GM12878 (cell line): Measurements from ENCODE around the gene TBC1D10A. TPM values are rescaled to one million over a fixed set of nuclear protein-coding genes. Genes with fewer than 3 reads are reported as not detected.

Source experiments
- ATAC-seq: fragments of 200-7000 bp; cut with Tn5 transposase; 3 replicates; pipeline ENCODE4 v1.9.1; 2020; ENCODE audit warnings: mild to moderate bottlenecking, moderate library complexity
- BruUV-seq: library from RNA; stranded (reverse); fragments of 400-500 nt; replicated peaks from 2 replicates; lab custom pipeline; 2021; lab: Mats Ljungman, UMichigan
- CTCF ChIA-PET: fragments of 300-600 bp; sonication (Branson Sonifier 250); formaldehyde crosslinking; extraction: SDS; loops from one replicate; lab custom pipeline; 2021; ENCODE audit warnings: inconsistent platforms; lab: Yijun Ruan, JAX
- POLR2A ChIA-PET: fragments of 350-600 bp; formaldehyde crosslinking; extraction: SDS; loops from one replicate; lab custom pipeline; 2021; ENCODE audit warnings: inconsistent platforms; lab: Charles Lee
- RAD21 ChIA-PET: fragments of 300-600 bp; sonication (Branson Sonifier 250); formaldehyde crosslinking; loops from one replicate; lab custom pipeline; 2023; ENCODE audit warnings: antibody characterized with exemption; ENCODE audit not compliant: unreplicated experiment; lab: Charles Lee
- SMC1A ChIA-PET: fragments of 300-600 bp; sonication (Branson Sonifier 250); formaldehyde crosslinking; loops from one replicate; lab custom pipeline; 2023; ENCODE audit not compliant: unreplicated experiment, uncharacterized antibody; lab: Charles Lee
- DNase-seq: peaks from one replicate; pipeline ENCODE4 v3.0.0-alpha.2; 2011; ENCODE audit warnings: low read depth, low spot score
- FAIRE-seq: peaks from 3 replicates; lab custom pipeline; 2011; peaks lifted over from hg19 to GRCh38; lab: Jason Lieb, UNC
- H2AFZ ChIP-seq: 2 replicates; pipeline ENCODE4 v1.6.0; 2011; ENCODE audit warnings: low read depth, low read length, control low read depth; ENCODE audit not compliant: control insufficient read depth
- H3K27ac ChIP-seq: 2 replicates; pipeline ENCODE4 v1.5.1; 2011; ENCODE audit warnings: control low read depth; ENCODE audit not compliant: control insufficient read depth, insufficient read depth
- H3K27me3 ChIP-seq, 2 experiments: replicated peaks in 1 of 2; 2 replicates each; pipeline versions ENCODE4 v1.6.0 to v1.6.1; 2011; ENCODE audit warnings: low read length in 1 of 2; ENCODE audit not compliant: control insufficient read depth in 2 of 2, insufficient read depth in 2 of 2
- H3K36me3 ChIP-seq, 2 experiments: 2 replicates each; pipeline ENCODE4 v1.5.1; 2011; ENCODE audit warnings: low read length in 1 of 2; ENCODE audit not compliant: control insufficient read depth in 2 of 2, insufficient read depth in 2 of 2
- H3K4me1 ChIP-seq: 2 replicates; pipeline ENCODE4 v1.6.1; 2011; ENCODE audit warnings: mild to moderate bottlenecking, low read length, moderate library complexity, mixed read lengths; ENCODE audit not compliant: control insufficient read depth, insufficient read depth
- H3K4me2 ChIP-seq: 2 replicates; pipeline ENCODE4 v1.6.0; 2011; ENCODE audit warnings: control low read depth; ENCODE audit not compliant: control insufficient read depth, insufficient read depth
- H3K4me3 ChIP-seq: fragments of 200-600 bp; sonication (generic); 2 replicates; pipeline ENCODE4 v1.5.1; 2016
- H3K79me2 ChIP-seq: 2 replicates; pipeline ENCODE4 v1.6.0; 2011; ENCODE audit warnings: low read length; ENCODE audit not compliant: control insufficient read depth, insufficient read depth
- H3K9ac ChIP-seq: 2 replicates; pipeline ENCODE4 v1.8.0; 2011; ENCODE audit warnings: low read length, control low read depth, mixed read lengths; ENCODE audit not compliant: control insufficient read depth, insufficient read depth
- H3K9me3 ChIP-seq: replicated peaks from 3 replicates; pipeline ENCODE4 v1.5.1; 2011; ENCODE audit warnings: mild to moderate bottlenecking, low read length; ENCODE audit not compliant: control insufficient read depth, insufficient read depth
- H4K20me1 ChIP-seq: 2 replicates; pipeline ENCODE4 v1.6.0; 2011; ENCODE audit not compliant: control insufficient read depth, insufficient read depth
- BMI1 ChIP-seq: fragments of 450-650 bp; IDR thresholded peaks from 2 replicates; pipeline ENCODE4 v1.6.1; 2016; ENCODE audit warnings: mild to moderate bottlenecking, moderate library complexity, borderline replicate concordance
- MEF2B ChIP-seq: fragments of 450-650 bp; IDR thresholded peaks from 2 replicates; pipeline ENCODE4 v1.6.1; 2018; ENCODE audit warnings: mild to moderate bottlenecking, moderate library complexity; ENCODE audit not compliant: partially characterized antibody, poor library complexity, severe bottlenecking
- NFIC ChIP-seq: IDR thresholded peaks from 2 replicates; pipeline ENCODE4 v1.6.1; 2012; ENCODE audit warnings: low read depth, mild to moderate bottlenecking, inconsistent platforms, low read length, moderate library complexity
- RBBP5 ChIP-seq: fragments of 200-600 bp; sonication (generic); conservative IDR thresholded peaks from 2 replicates; pipeline ENCODE4 v1.6.1; 2016
- SIN3A ChIP-seq: IDR thresholded peaks from 2 replicates; pipeline ENCODE4 v1.6.1; 2012; ENCODE audit warnings: low read depth, low read length, improper control_type of control experiment
- SMAD5 ChIP-seq: IDR thresholded peaks from 2 replicates; pipeline ENCODE4 v1.6.1; 2016; ENCODE audit warnings: antibody characterized with exemption, low read depth
- SREBF1 ChIP-seq: IDR thresholded peaks from 2 replicates; pipeline ENCODE4 v1.6.1; 2012; ENCODE audit warnings: mild to moderate bottlenecking, low read length
- TAF1 ChIP-seq: IDR thresholded peaks from 2 replicates; pipeline ENCODE4 v1.6.1; 2011; ENCODE audit warnings: mild to moderate bottlenecking, low read depth, low read length, borderline replicate concordance
- ZNF622 ChIP-seq: fragments of 450-650 bp; IDR thresholded peaks from 2 replicates; pipeline ENCODE4 v1.6.1; 2017; ENCODE audit warnings: mild to moderate bottlenecking, inconsistent platforms
- WGBS: methylation state at CpG from one replicate; pipeline ENCODE4 v1.1.6; 2016; ENCODE audit warnings: low lambda C conversion rate; ENCODE audit not compliant: insufficient replicate concordance, insufficient coverage; ENCODE audit errors: missing lambda C conversion rate; 5-methylcytosine and 5-hydroxymethylcytosine counted together
- in situ Hi-C: fragments of 300-500 bp; cut with MboI; formaldehyde crosslinking; loops from 9 replicates; pipeline ENCODE4 v1.14.3; 2018; ENCODE audit warnings: mixed read lengths
- intact Hi-C: fragments of 100-400 bp; cut with micrococcal nuclease; formaldehyde crosslinking; loops from one replicate; pipeline ENCODE4 v1.14.2; 2022; ENCODE audit not compliant: unreplicated experiment
- polyA plus RNA-seq, 11 experiments: library from polyadenylated mRNA; depleted of rRNA in 4 of 11; unstranded in 6 of 11; stranded (reverse) in 5 of 11; fragments of >200 nt; fragmentation: Nextera tagmentation in 4 of 11; fragmentation: Illumina TruSeq in 1 of 11; extraction: Ambion mirVana in 4 of 11; extraction: Trizol in 1 of 11; gene quantifications; 1 replicate in 1 of 11; 2 replicates in 10 of 11; pipeline versions ENCODE4 v1.2.1 to v1.2.3, GENCODE V29; 2011 to 2016; ENCODE audit warnings: inconsistent platforms in 2 of 11, missing spikeins in 2 of 11, low read depth in 1 of 11
- total RNA-seq, 4 experiments: library from RNA; depleted of rRNA in 3 of 4; stranded (reverse); fragments of >200 nt in 3 of 4; fragmentation: Illumina TruSeq in 1 of 4; extraction: Trizol in 1 of 4; gene quantifications; 2 replicates each; pipeline versions ENCODE4 v1.2.1 to v1.2.3, GENCODE V29; 2013 to 2021
- TF ChIP-seq, protein P1 (sequence below): IDR thresholded peaks from 2 replicates; pipeline ENCODE4 v1.6.1; 2012; ENCODE audit warnings: low read length, inconsistent platforms

TBC1D10A gene
- total and polyA plus RNA-seq, 10 of the 15 experiments (the other 5 are each of a cell fraction or from before 2014, with no cell fraction given) = 0.27 to 25.7 (median 15.3) TPM

DNA sequence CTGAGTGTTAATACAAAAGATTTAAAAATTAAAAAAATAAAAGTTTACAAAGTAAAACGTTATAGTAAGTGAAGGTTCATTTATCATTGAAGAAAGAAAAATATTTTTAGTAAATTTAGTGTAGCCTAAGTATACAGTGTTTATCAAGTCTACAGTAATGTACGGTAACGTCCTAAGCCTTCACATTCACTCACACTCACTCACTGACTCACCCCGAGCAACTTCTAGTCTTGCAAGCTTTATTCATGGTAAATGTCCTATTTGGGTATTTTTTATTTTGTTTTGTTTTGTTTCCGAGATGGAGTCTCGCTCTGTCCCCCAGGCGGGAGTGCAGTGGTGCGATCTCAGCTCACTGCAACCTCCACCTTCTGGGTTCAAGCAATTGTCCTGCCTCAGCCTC is 46.2 kb downstream of the TBC1D10A start:
- no peaks in the 10 kb centered on the region for H4K20me1 ChIP-seq
- H3K9me3 ChIP-seq = no peaks in the 10 kb centered on the region
- SMC1A ChIA-PET = interaction anchor here (0.6 to 1.5 kb wide), 6 partner anchors 8 to 761 kb away, joined by 3 to 10 read pairs (median 3); partner anchors contain the start of gene CASTOR1
- CTCF ChIA-PET = interaction anchor here (1.0 to 2.7 kb wide), 8 partner anchors 8 to 173 kb away, joined by 3 to 16 read pairs (median 4); partner anchors contain the start of gene RNF215
- no peaks in the 10 kb centered on the region for H3K79me2 ChIP-seq
- no peaks in the 10 kb centered on the region; a peak in 1 of 4 replicates for H3K27me3 ChIP-seq
- no peak overlapping the region for H3K4me2 ChIP-seq
- ATAC-seq (no peak), FAIRE-seq (no peak), DNase-seq (no peak)
- BruUV-seq = no TSS peak
- in situ Hi-C loops = no loop called here
- H3K9ac ChIP-seq = no peak overlapping the region
- H3K27ac ChIP-seq = no peak overlapping the region
- intact Hi-C loops = loop anchor here (10.0 kb wide), 1 partner anchor 204 kb away; no protein-coding TSS in a partner anchor
- TF ChIP-seq SMAD5 (no peak), ZNF622 (no peak), RBBP5 (no peak), NFIC (no peak), SREBF1 (no peak), SIN3A (no peak), TAF1 (no peak), MEF2B (no peak), BMI1 (no peak)
- TF ChIP-seq, protein P1, sequence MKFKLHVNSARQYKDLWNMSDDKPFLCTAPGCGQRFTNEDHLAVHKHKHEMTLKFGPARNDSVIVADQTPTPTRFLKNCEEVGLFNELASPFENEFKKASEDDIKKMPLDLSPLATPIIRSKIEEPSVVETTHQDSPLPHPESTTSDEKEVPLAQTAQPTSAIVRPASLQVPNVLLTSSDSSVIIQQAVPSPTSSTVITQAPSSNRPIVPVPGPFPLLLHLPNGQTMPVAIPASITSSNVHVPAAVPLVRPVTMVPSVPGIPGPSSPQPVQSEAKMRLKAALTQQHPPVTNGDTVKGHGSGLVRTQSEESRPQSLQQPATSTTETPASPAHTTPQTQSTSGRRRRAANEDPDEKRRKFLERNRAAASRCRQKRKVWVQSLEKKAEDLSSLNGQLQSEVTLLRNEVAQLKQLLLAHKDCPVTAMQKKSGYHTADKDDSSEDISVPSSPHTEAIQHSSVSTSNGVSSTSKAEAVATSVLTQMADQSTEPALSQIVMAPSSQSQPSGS = no peak
- H3K4me1 ChIP-seq = no peaks in the 10 kb centered on the region
- H3K4me3 ChIP-seq = no peak overlapping the region
- POLR2A ChIA-PET = interaction anchor here (0.7 kb wide), 2 partner anchors 9 to 447 kb away, joined by 6 read pairs; no protein-coding TSS in a partner anchor
- H2AFZ ChIP-seq = no peak overlapping the region
- no peaks in the 10 kb centered on the region for H3K36me3 ChIP-seq
- RAD21 ChIA-PET = interaction anchor here (1.2 kb wide), 1 partner anchor 44 kb away, joined by 3 read pairs; no protein-coding TSS in a partner anchor
- WGBS = 55% methylated on average over 8 of the region's 8 CpGs
